ENCODE data around the gene RAB7A. TPM values are rescaled to one million over a fixed set of nuclear protein-coding genes. Genes with fewer than 3 reads are reported as not detected.

The RAB7A gene
- total RNA-seq, result 100 to 1,000 TPM in 5 of 6 donors, 10 to 100 TPM in 1; 72.3 to 287 (median 139) TPM

DNA sequence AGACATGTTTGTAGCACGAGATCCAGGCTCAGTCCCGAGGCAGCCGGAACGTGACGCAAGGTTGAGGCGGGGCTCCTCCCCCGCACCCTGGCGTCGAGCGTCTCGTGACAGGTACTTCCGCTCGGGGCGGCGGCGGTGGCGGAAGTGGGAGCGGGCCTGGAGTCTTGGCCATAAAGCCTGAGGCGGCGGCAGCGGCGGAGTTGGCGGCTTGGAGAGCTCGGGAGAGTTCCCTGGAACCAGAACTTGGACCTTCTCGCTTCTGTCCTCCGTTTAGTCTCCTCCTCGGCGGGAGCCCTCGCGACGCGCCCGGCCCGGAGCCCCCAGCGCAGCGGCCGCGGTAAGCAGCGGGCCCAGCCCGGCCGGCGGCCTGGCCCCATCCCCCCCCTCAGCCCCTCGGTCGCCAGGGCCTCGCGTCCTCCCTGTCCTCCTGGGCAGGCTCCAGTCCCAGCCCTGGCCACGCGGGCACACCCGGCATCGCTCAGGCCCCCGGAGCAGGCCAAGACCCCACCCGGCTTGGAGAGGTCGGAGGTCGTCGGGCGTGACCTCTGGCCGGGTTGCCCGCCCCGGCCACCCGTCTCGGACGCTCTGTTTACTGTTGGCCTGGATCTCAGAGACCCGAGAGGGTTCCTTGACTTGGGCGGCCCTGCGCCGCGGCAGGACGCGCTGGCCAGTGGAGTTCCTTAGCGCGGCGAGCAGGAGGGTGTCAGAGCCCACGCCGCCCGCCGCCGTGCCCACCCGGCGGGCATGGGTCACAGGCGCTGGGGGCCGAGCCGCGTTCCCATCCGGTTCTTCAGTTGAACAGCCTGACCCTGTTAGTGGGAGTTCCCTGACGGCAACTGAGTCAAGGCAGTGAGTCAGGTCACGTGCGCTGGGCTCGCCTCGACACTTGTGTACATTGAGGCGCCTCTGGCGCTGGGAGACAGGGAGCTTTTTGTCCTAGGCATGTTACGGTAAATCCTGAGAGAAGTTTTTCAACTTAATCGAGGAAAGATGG lies at the start of gene RAB7A:
TSS of gene RAB7A (plus strand) at position 161 of the 994 bp plus-strand sequence. CDS start 69,185 bp downstream, outside the sequence.
- no peaks in the 10 kb centered on the region for H3K36me3 ChIP-seq
- ATAC-seq (ENCODE audit: low FRiP score in 2 of 2) (peak; percentile 98), DNase-seq (peak; percentile 99)
- H3K4me1 ChIP-seq, result peaks cover 40 to 47% (median 42%) of the 10 kb centered on the region in 4 donors
- H3K27me3 ChIP-seq, result no peaks in the 10 kb centered on the region
- H3K9me3 ChIP-seq, result no peaks in the 10 kb centered on the region
- H3K4me3 ChIP-seq, result peak within 1 kb of the TSS; percentile 69 to 95 (median 72)
- peak within 1 kb of the TSS; percentile 93 to 99 (median 98) for H3K27ac ChIP-seq
- 0% methylated on average over 27 to 55 of the region's 93 CpGs for WGBS, 2 donors
- TF ChIP-seq POLR2AphosphoS5 (IDR thresholded peaks at IDR 0.05), result peak; percentile 99
- TF ChIP-seq, protein P1, sequence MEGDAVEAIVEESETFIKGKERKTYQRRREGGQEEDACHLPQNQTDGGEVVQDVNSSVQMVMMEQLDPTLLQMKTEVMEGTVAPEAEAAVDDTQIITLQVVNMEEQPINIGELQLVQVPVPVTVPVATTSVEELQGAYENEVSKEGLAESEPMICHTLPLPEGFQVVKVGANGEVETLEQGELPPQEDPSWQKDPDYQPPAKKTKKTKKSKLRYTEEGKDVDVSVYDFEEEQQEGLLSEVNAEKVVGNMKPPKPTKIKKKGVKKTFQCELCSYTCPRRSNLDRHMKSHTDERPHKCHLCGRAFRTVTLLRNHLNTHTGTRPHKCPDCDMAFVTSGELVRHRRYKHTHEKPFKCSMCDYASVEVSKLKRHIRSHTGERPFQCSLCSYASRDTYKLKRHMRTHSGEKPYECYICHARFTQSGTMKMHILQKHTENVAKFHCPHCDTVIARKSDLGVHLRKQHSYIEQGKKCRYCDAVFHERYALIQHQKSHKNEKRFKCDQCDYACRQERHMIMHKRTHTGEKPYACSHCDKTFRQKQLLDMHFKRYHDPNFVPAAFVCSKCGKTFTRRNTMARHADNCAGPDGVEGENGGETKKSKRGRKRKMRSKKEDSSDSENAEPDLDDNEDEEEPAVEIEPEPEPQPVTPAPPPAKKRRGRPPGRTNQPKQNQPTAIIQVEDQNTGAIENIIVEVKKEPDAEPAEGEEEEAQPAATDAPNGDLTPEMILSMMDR (IDR thresholded peaks at IDR 0.05), result peak in 1 of 6 experiments; percentile 5
- TF ChIP-seq EP300 (IDR thresholded peaks at IDR 0.05), result peak in 2 of 4 donors; percentile 69 to 97
- peak in 3 of 4 donors; percentile 90 to 97 (median 97) for TF ChIP-seq POLR2A (IDR thresholded peaks at IDR 0.05)

DNA sequence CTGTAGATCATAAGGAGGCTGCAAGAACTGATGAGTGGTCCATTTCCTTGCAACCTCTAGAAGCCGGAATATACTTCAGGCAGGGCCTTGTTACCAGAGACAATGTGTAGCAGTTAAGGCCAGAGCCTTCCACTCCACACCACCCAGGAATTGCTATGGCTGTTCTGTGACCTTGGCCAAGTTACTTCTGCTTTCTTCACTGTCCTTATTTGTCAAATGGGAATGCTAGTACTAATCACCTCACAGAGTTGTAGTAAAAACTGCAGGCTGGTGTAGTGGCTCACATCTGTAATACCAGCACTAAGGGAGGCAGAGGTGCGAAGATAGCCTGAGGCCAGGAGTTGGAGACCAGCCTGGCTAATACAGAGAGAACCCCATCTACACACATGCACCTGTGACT lies 46.6 kb upstream of the RAB7A start:
- ATAC-seq (ENCODE audit: low FRiP score in 2 of 2), result no peak
- no peaks in the 10 kb centered on the region for H3K36me3 ChIP-seq
- no peak overlapping the region for H3K4me3 ChIP-seq
- no peak for DNase-seq
- no peaks in the 10 kb centered on the region for H3K27me3 ChIP-seq
- H3K27ac ChIP-seq, result peak overlapping the region in 2 of 4 donors; percentile 95 to 99
- TF ChIP-seq POLR2AphosphoS5 (IDR thresholded peaks at IDR 0.05), result no peak
- no peak for TF ChIP-seq POLR2A (IDR thresholded peaks at IDR 0.05)
- TF ChIP-seq, protein P1 (IDR thresholded peaks at IDR 0.05), result no peak
- H3K9me3 ChIP-seq, result no peaks in the 10 kb centered on the region
- H3K4me1 ChIP-seq, result peaks cover 3 to 17% (median 8%) of the 10 kb centered on the region in 4 donors
- WGBS, 2 donors, result 92 to 93% methylated on average over 2 of the region's 2 CpGs

DNA sequence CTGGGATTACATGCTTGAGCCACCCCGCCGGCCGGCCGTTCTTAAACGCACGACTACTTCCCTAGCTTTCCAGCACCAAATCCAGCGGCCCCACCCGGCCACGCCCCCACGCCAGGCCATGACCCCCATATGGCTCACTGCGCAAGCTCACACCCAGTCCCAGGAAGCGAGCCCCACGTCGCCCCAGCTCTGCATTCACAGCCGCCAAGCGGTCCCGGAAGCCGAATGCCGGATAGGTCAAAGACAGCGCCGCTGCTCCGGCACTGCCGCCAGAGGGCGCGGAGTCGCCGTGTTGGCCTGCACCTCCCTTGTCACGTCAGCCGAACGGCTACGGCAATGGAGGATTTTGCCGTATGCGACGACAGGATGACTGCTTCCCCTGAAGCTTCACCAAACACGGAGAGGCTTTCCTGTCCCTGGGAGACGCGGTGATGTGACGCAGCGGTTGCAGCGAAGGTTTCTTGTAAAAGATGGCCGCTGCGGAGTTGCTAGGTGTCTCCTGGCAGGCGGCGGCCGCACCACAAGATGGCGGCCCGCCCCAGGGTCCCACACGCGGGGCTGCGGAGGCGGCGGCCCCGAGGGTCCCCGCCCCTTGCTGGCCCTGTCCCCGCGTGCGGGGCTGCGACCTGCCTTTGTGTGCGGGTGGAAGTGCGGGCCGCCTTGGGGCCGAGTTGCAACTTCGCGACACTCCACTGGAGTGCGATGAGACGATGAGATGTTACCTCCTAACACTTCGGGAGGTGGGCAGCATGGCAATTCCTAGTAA lies 45.2 kb upstream of the RAB7A start:
- H3K4me3 ChIP-seq, result peak overlapping the region; percentile 34 to 81 (median 60)
- ATAC-seq (ENCODE audit: low FRiP score in 2 of 2) (peak; percentile 99), DNase-seq (peak; percentile 99 to 100)
- no peaks in the 10 kb centered on the region for H3K27me3 ChIP-seq
- peak overlapping the region; percentile 95 to 99 (median 96) for H3K27ac ChIP-seq
- H3K4me1 ChIP-seq, result peaks cover 3 to 23% (median 8%) of the 10 kb centered on the region in 4 donors
- 0% methylated on average over 5 to 37 of the region's 67 CpGs for WGBS, 2 donors
- no peaks in the 10 kb centered on the region for H3K36me3 ChIP-seq
- TF ChIP-seq, protein P1 (IDR thresholded peaks at IDR 0.05), result peak; percentile 95 to 100 (median 100)
- peak in 3 of 4 donors; percentile 76 to 88 (median 81) for TF ChIP-seq POLR2A (IDR thresholded peaks at IDR 0.05)
- TF ChIP-seq EP300 (IDR thresholded peaks at IDR 0.05), result peak in 1 of 4 donors; percentile 74
- peak; percentile 96 to 99 for TF ChIP-seq POLR2AphosphoS5 (IDR thresholded peaks at IDR 0.05)
- H3K9me3 ChIP-seq, result no peaks in the 10 kb centered on the region

DNA sequence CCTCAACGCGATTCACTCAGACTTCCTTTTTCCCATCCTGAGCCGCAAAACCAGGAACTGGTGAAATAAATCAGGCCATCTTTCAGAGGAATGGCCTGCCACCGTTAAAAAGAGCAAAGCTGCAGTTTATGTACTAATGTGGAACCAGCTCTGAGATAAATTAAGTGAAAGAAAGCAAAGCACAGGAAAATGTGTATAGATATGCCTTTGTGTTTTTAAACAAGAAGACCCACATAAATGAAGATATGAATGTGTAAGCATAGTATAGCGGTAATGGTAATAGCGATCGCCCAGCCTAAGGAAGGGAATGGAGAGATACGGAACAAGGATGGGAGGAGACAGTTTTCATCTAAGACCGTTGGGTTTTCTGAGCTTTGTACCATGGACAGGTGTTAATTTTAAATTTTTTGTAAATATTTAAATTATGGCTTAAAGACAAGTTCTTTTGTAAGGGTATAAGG lies 44.6 kb upstream of the RAB7A start:
- WGBS, 2 donors, result 40 to 43% methylated on average over 9 of the region's 9 CpGs
- Histone ChIP-seq H3K9me3 (no peaks in the 10 kb centered on the region), H3K36me3 (no peaks in the 10 kb centered on the region), H3K4me3 (peak overlapping the region; percentile 34 to 81 (median 60)), H3K27me3 (no peaks in the 10 kb centered on the region), H3K27ac (peak overlapping the region; percentile 95 to 99 (median 96)), H3K4me1 (peaks cover 3 to 23% (median 8%) of the 10 kb centered on the region in 4 donors)
- TF ChIP-seq POLR2AphosphoS5 (IDR thresholded peaks at IDR 0.05) (no peak), POLR2A (IDR thresholded peaks at IDR 0.05) (no peak), EP300 (IDR thresholded peaks at IDR 0.05) (no peak)
- TF ChIP-seq, protein P1 (IDR thresholded peaks at IDR 0.05), result no peak
- DNase-seq (no peak), ATAC-seq (ENCODE audit: low FRiP score in 2 of 2) (no peak)
